A549 (cell line): ENCODE results near the gene EMP3. TPM values are rescaled to one million over a fixed set of nuclear protein-coding genes. Genes with fewer than 3 reads are reported as not detected.

Experiments
- ATAC-seq, 2 experiments: fragments of 200-7000 bp in 1 of 2; fragments of >200 bp in 1 of 2; cut with Nextera tagmentation in 1 of 2; cut with Tn5 transposase in 1 of 2; 3 replicates each; pipeline versions ENCODE4 v1.8.0 to v1.9.1; 2018 to 2020; ENCODE audit warnings: mild to moderate bottlenecking in 1 of 2, moderate library complexity in 1 of 2
- CTCF ChIA-PET: fragments of 300-600 bp; sonication (Branson Sonifier 250); formaldehyde crosslinking; extraction: SDS; loops from one replicate; lab custom pipeline; 2021; ENCODE audit warnings: antibody characterized with exemption, inconsistent platforms; lab: Yijun Ruan, JAX
- POLR2A ChIA-PET: fragments of 350-600 bp; formaldehyde crosslinking; extraction: SDS; loops from one replicate; lab custom pipeline; 2021; ENCODE audit warnings: antibody characterized with exemption, inconsistent platforms; lab: Yijun Ruan, JAX
- DNase-seq, 2 experiments: peaks; one replicate each; pipeline versions ENCODE4 v3.0.0 to v3.0.0-alpha.2; 2011 to 2016; ENCODE audit warnings: low read depth in 1 of 2, low spot score in 1 of 2
- FAIRE-seq: peaks from 2 replicates; lab custom pipeline; 2011; peaks lifted over from hg19 to GRCh38; lab: Jason Lieb, UNC
- H3K27ac ChIP-seq, 2 experiments: fragments of >200 bp; sonication (Bioruptor Twin); formaldehyde crosslinking; 3 replicates each; pipeline ENCODE4 v1.5.1; 2016 to 2017
- H3K4me1 ChIP-seq: fragments of >200 bp; sonication (Bioruptor Twin); formaldehyde crosslinking; 3 replicates; pipeline ENCODE4 v1.6.1; 2016
- H3K4me2 ChIP-seq: fragments of >200 bp; sonication (Bioruptor Twin); formaldehyde crosslinking; 3 replicates; pipeline ENCODE4 v1.6.1; 2016
- H3K4me3 ChIP-seq: fragments of >200 bp; sonication (Bioruptor Twin); formaldehyde crosslinking; 3 replicates; pipeline ENCODE4 v1.5.1; 2016
- H3K9me3 ChIP-seq: fragments of >200 bp; sonication (Bioruptor Twin); formaldehyde crosslinking; 3 replicates; pipeline ENCODE4 v1.6.1; 2016
- CHD2 ChIP-seq: fragments of 150-350 bp; IDR thresholded peaks from 2 replicates; pipeline ENCODE4 v1.6.1; 2014; ENCODE audit warnings: low read length; ENCODE audit not compliant: partially characterized antibody
- ELK1 ChIP-seq: fragments of 150-350 bp; IDR thresholded peaks from 2 replicates; pipeline ENCODE4 v1.6.1; 2014; ENCODE audit warnings: low read depth, mild to moderate bottlenecking, low read length
- EP300 ChIP-seq, 2 experiments: fragments of >200 bp; sonication (Bioruptor Twin); formaldehyde crosslinking; IDR thresholded peaks; 2 replicates in 1 of 2; 3 replicates in 1 of 2; pipeline ENCODE4 v1.6.1; 2016 to 2017
- FOSL2 ChIP-seq, 2 experiments: fragments of 450-650 bp in 1 of 2; fragments of >200 bp in 1 of 2; sonication (Bioruptor Twin) in 1 of 2; formaldehyde crosslinking; IDR thresholded peaks; 2 replicates each; pipeline versions ENCODE4 v1.5.0 to v1.6.1; 2016 to 2020; ENCODE audit warnings: mild to moderate bottlenecking in 1 of 2, moderate library complexity in 1 of 2
- HDAC2 ChIP-seq: fragments of 200-600 bp; sonication (generic); IDR thresholded peaks from 2 replicates; pipeline ENCODE4 v1.6.1; 2016
- HES2 ChIP-seq: fragments of >200 bp; sonication (Bioruptor Twin); formaldehyde crosslinking; IDR thresholded peaks from 2 replicates; pipeline ENCODE4 v1.6.1; 2016
- HMGXB4 ChIP-seq: fragments of 250-450 bp; sonication (Bioruptor Pico); IDR thresholded peaks from 2 replicates; pipeline ENCODE4 v1.5.0; 2021; ENCODE audit warnings: mild to moderate bottlenecking, moderate library complexity, borderline replicate concordance
- HOXA7 ChIP-seq: fragments of 250-450 bp; sonication (Bioruptor Pico); IDR thresholded peaks from 2 replicates; pipeline ENCODE4 v1.5.0; 2020; ENCODE audit warnings: mild to moderate bottlenecking, moderate library complexity
- JUN ChIP-seq, 2 experiments: fragments of >200 bp; sonication (Bioruptor Twin); formaldehyde crosslinking; IDR thresholded peaks; 2 replicates in 1 of 2; 3 replicates in 1 of 2; pipeline ENCODE4 v1.6.1; 2016 to 2017
- KDM5A ChIP-seq: fragments of 200-600 bp; sonication (generic); IDR thresholded peaks from 2 replicates; pipeline ENCODE4 v1.6.1; 2016; ENCODE audit warnings: antibody characterized with exemption, mild to moderate bottlenecking
- MAZ ChIP-seq: fragments of 150-350 bp; IDR thresholded peaks from 2 replicates; pipeline ENCODE4 v1.6.1; 2014; ENCODE audit warnings: antibody characterized with exemption, low read depth, low read length, borderline replicate concordance
- MYC ChIP-seq: IDR thresholded peaks from 2 replicates; pipeline ENCODE4 v1.6.1; 2012; ENCODE audit warnings: mild to moderate bottlenecking, inconsistent platforms, low read length, improper control_type of control experiment, borderline replicate concordance
- POLR2AphosphoS2 ChIP-seq: conservative IDR thresholded peaks from 2 replicates; pipeline ENCODE4 v1.6.1; 2012; ENCODE audit warnings: low read length, improper control_type of control experiment, inconsistent platforms
- RARB ChIP-seq: fragments of 250-450 bp; sonication (Bioruptor Pico); IDR thresholded peaks from 2 replicates; pipeline ENCODE4 v1.8.0; 2021; ENCODE audit warnings: mild to moderate bottlenecking, moderate library complexity
- RFX5 ChIP-seq: fragments of 450-650 bp; IDR thresholded peaks from 2 replicates; pipeline ENCODE4 v1.7.1; 2014; ENCODE audit warnings: antibody characterized with exemption, mild to moderate bottlenecking, moderate library complexity
- RNF2 ChIP-seq: fragments of 200-600 bp; sonication (generic); IDR thresholded peaks from 2 replicates; pipeline ENCODE4 v1.6.1; 2016; ENCODE audit warnings: low read depth, mild to moderate bottlenecking, antibody characterized with exemption, moderate library complexity, borderline replicate concordance
- SREBF2 ChIP-seq: fragments of 450-650 bp; IDR thresholded peaks from 2 replicates; pipeline ENCODE4 v1.6.1; 2014; ENCODE audit warnings: mild to moderate bottlenecking, moderate library complexity
- TFCP2L1 ChIP-seq: fragments of 250-450 bp; sonication (Bioruptor Pico); IDR thresholded peaks from 2 replicates; pipeline ENCODE4 v1.5.0; 2021; ENCODE audit warnings: mild to moderate bottlenecking
- ZFP36 ChIP-seq: fragments of 450-650 bp; IDR thresholded peaks from 2 replicates; pipeline ENCODE4 v1.6.1; 2014; ENCODE audit warnings: borderline replicate concordance; ENCODE audit not compliant: partially characterized antibody
- ZNF302 ChIP-seq: fragments of 250-450 bp; sonication (Bioruptor Pico); IDR thresholded peaks from 2 replicates; pipeline ENCODE4 v1.9.0; 2021; ENCODE audit warnings: inconsistent platforms, mild to moderate bottlenecking, moderate library complexity
- WGBS: methylation state at CpG from one replicate; pipeline ENCODE4 v1.1.6; 2017; ENCODE audit errors: missing lambda C conversion rate; 5-methylcytosine and 5-hydroxymethylcytosine counted together
- polyA plus RNA-seq, 4 experiments: library from polyadenylated mRNA; depleted of rRNA in 3 of 4; stranded (reverse); fragments of >200 nt; fragmentation: RNase III in 1 of 4; extraction: RNeasy Plus Mini Kit Qiagen cat#74134 plus additional on column Dnase treatment in 1 of 4; gene quantifications; 2 replicates in 3 of 4; 3 replicates in 1 of 4; pipeline ENCODE4 v1.2.3, GENCODE V29; 2011 to 2017
- TF ChIP-seq, protein P1 (sequence below): IDR thresholded peaks from 2 replicates; pipeline ENCODE4 v1.6.1; 2012; ENCODE audit warnings: low read depth, borderline replicate concordance
- TF ChIP-seq, protein P2 (sequence below): IDR thresholded peaks from 2 replicates; pipeline ENCODE4 v1.6.1; 2012

The EMP3 gene
- polyA plus RNA-seq, 2 of the 4 experiments (the other 2 are of a cell fraction) = 147 to 580 TPM

- ATAC-seq (no peak), FAIRE-seq (no peak), DNase-seq (no peak)
- Histone ChIP-seq H3K4me3 (no peak overlapping the region), H3K4me1 (peaks cover 8% of the 10 kb centered on the region), H3K4me2 (no peak overlapping the region), H3K9me3 (no peaks in the 10 kb centered on the region), H3K27ac (peak overlapping the region in 1 of 2 experiments; percentile 34; a peak in 1 of 6 replicates)
- WGBS = 67% methylated on average over 5 of the region's 5 CpGs
- CTCF ChIA-PET = interaction anchor here (0.6 to 17.4 kb wide), 10 partner anchors 9 to 498 kb away, joined by 3 to 224 read pairs (median 4); partner anchors contain the start of gene KDELR1
- POLR2A ChIA-PET = no interaction called here
- TF ChIP-seq HOXA7 (CRISPR knock-in tag) = no peak
- no peak for TF ChIP-seq EP300 (IDR thresholded peaks at IDR 0.05)
- no peak for TF ChIP-seq POLR2AphosphoS2
- no peak for TF ChIP-seq HDAC2
- no peak for TF ChIP-seq ELK1
- no peak for TF ChIP-seq HES2
- TF ChIP-seq KDM5A = no peak
- no peak for TF ChIP-seq MAZ
- no peak for TF ChIP-seq FOSL2 (IDR thresholded peaks at IDR 0.05)
- no peak for TF ChIP-seq FOSL2 (CRISPR knock-in tag; IDR thresholded peaks at IDR 0.05)
- TF ChIP-seq TFCP2L1 (CRISPR knock-in tag) = no peak
- TF ChIP-seq, protein P1, sequence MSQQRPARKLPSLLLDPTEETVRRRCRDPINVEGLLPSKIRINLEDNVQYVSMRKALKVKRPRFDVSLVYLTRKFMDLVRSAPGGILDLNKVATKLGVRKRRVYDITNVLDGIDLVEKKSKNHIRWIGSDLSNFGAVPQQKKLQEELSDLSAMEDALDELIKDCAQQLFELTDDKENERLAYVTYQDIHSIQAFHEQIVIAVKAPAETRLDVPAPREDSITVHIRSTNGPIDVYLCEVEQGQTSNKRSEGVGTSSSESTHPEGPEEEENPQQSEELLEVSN = no peak
- no peak for TF ChIP-seq ZFP36
- TF ChIP-seq RNF2 = no peak
These were observed 22.7 kb downstream of the EMP3 start for GRCh38 chr19:48348045-48348444.

GRCh38 chr19:48348737-48349136, 23.4 kb downstream of the EMP3 start:
- POLR2A ChIA-PET = no interaction called here
- WGBS = 90% methylated on average over 7 of the region's 7 CpGs

More at GRCh38 chr19:48348737-48349136, 23.4 kb downstream of the EMP3 start:
- Histone ChIP-seq H3K27ac (no peak overlapping the region), H3K4me1 (peaks cover 6% of the 10 kb centered on the region), H3K4me3 (no peak overlapping the region), H3K9me3 (no peaks in the 10 kb centered on the region), H3K4me2 (no peak overlapping the region)
- no peak for DNase-seq
- CTCF ChIA-PET = interaction anchor here (1.1 to 17.4 kb wide), 6 partner anchors 12 to 240 kb away, joined by 3 to 224 read pairs (median 4); partner anchors contain the start of gene KDELR1
- no peak for ATAC-seq
- FAIRE-seq = no peak
- TF ChIP-seq ZNF302 (CRISPR knock-in tag) (no peak), MYC (no peak), RFX5 (no peak), HMGXB4 (CRISPR knock-in tag) (no peak), CHD2 (no peak), KDM5A (no peak), JUN (IDR thresholded peaks at IDR 0.05) (no peak), SREBF2 (no peak), RARB (CRISPR knock-in tag) (no peak)
- TF ChIP-seq, protein P2, sequence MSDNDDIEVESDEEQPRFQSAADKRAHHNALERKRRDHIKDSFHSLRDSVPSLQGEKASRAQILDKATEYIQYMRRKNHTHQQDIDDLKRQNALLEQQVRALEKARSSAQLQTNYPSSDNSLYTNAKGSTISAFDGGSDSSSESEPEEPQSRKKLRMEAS = no peak
